HCT116 (cell line): ENCODE results near the gene SYNGAP1. TPM values are rescaled to one million over a fixed set of nuclear protein-coding genes. Genes with fewer than 3 reads are reported as not detected.

Experiments used
- ATAC-seq: fragments of 200-7000 bp; cut with Tn5 transposase; 2 replicates; pipeline ENCODE4 v1.9.1; 2020; ENCODE audit warnings: mild to moderate bottlenecking, moderate library complexity
- BruUV-seq: library from RNA; stranded (reverse); fragments of 400-500 nt; replicated peaks from 2 replicates; lab custom pipeline; 2021; lab: Mats Ljungman, UMichigan
- CTCF ChIA-PET: fragments of 300-600 bp; sonication (Branson Sonifier 250); formaldehyde crosslinking; loops from one replicate; lab custom pipeline; 2021; ENCODE audit warnings: antibody characterized with exemption; lab: Charles Lee
- POLR2A ChIA-PET: fragments of 300-600, 350-600 bp; sonication (Branson Sonifier 250); formaldehyde crosslinking; loops from one replicate; lab custom pipeline; 2021; ENCODE audit warnings: antibody characterized with exemption; lab: Charles Lee
- RAD21 ChIA-PET, 2 experiments: fragments of 300-600 bp; sonication (Branson Sonifier 250); formaldehyde crosslinking; loops; one replicate each; lab custom pipeline; 2023; ENCODE audit warnings: low total read pairs in 2 of 2; ENCODE audit not compliant: uncharacterized antibody in 2 of 2, unreplicated experiment in 2 of 2, low non-redundant PET in 1 of 2; lab: Charles Lee
- DNase-seq: peaks from one replicate; pipeline ENCODE4 v3.0.0-alpha.2; 2010; ENCODE audit warnings: low read depth, low spot score
- H2AFZ ChIP-seq: fragments of 200-600 bp; shearing (Covaris generic), sonication (generic); 2 replicates; pipeline ENCODE4 v1.6.1; 2017; ENCODE audit warnings: low read depth, mixed run types, mixed read lengths, antibody characterized with exemption, low read length; ENCODE audit not compliant: poor library complexity, severe bottlenecking
- H3K27ac ChIP-seq: 2 replicates; pipeline ENCODE4 v1.5.1; 2012; ENCODE audit warnings: low read depth, low read length
- H3K27me3 ChIP-seq: fragments of 200-600 bp; sonication (generic); 2 replicates; pipeline ENCODE4 v1.6.1; 2016; ENCODE audit warnings: mixed run types, low read length, mixed read lengths; ENCODE audit not compliant: insufficient read depth
- H3K36me3 ChIP-seq, 2 experiments: fragments of 200-500 bp in 1 of 2; fragments of 200-600 bp in 1 of 2; sonication (Bioruptor generic) in 1 of 2; sonication (generic) in 1 of 2; 2 replicates each; pipeline versions ENCODE4 v1.5.1 to v1.6.1; 2014 to 2016; ENCODE audit warnings: low read length in 2 of 2, inconsistent platforms in 1 of 2, mixed read lengths in 1 of 2, mixed run types in 1 of 2; ENCODE audit not compliant: insufficient read depth in 2 of 2, control insufficient read depth in 1 of 2
- H3K4me1 ChIP-seq, 2 experiments: fragments of 200-600 bp in 1 of 2; sonication (generic) in 1 of 2; 2 replicates each; pipeline versions ENCODE4 v1.5.1 to v1.6.1; 2012 to 2017; ENCODE audit warnings: low read length in 2 of 2, inconsistent platforms in 1 of 2, mild to moderate bottlenecking in 1 of 2, mixed read lengths in 1 of 2, mixed run types in 1 of 2, moderate library complexity in 1 of 2; ENCODE audit not compliant: insufficient read depth in 2 of 2, control insufficient read depth in 1 of 2
- H3K4me2 ChIP-seq: fragments of 200-600 bp; sonication (generic); 2 replicates; pipeline ENCODE4 v1.6.1; 2017; ENCODE audit warnings: mixed run types, low read length, mixed read lengths
- H3K4me3 ChIP-seq, 2 experiments: fragments of 200-600 bp in 1 of 2; sonication (generic) in 1 of 2; replicated peaks in 1 of 2; 2 replicates each; pipeline ENCODE4 v1.5.1; 2011 to 2016; ENCODE audit warnings: low read length in 2 of 2, control low read depth in 1 of 2, low read depth in 1 of 2, mild to moderate bottlenecking in 1 of 2, mixed read lengths in 1 of 2, mixed run types in 1 of 2
- H3K79me2 ChIP-seq: fragments of 200-600 bp; sonication (generic); 2 replicates; pipeline ENCODE4 v1.6.1; 2017; ENCODE audit warnings: mild to moderate bottlenecking, mixed run types, low read length, moderate library complexity, mixed read lengths; ENCODE audit not compliant: insufficient read depth
- H3K9ac ChIP-seq: fragments of 200-600 bp; sonication (generic); 2 replicates; pipeline ENCODE4 v1.6.1; 2016; ENCODE audit warnings: low read length, mixed read lengths
- H3K9me2 ChIP-seq: fragments of 200-600 bp; sonication (generic), shearing (Covaris generic); 2 replicates; pipeline ENCODE4 v1.6.1; 2017; ENCODE audit warnings: mixed run types, mild to moderate bottlenecking, moderate library complexity; ENCODE audit not compliant: insufficient read depth
- H3K9me3 ChIP-seq, 2 experiments: fragments of 200-500 bp in 1 of 2; fragments of 200-600 bp in 1 of 2; sonication (Bioruptor generic) in 1 of 2; sonication (generic) in 1 of 2; 2 replicates each; pipeline ENCODE4 v1.6.1; 2014 to 2017; ENCODE audit warnings: low read length in 2 of 2, mixed read lengths in 2 of 2, inconsistent platforms in 1 of 2, low read depth in 1 of 2, mild to moderate bottlenecking in 1 of 2, mixed run types in 1 of 2, moderate library complexity in 1 of 2; ENCODE audit not compliant: control insufficient read depth in 1 of 2, insufficient read depth in 1 of 2
- H4K20me1 ChIP-seq: fragments of 200-600 bp; sonication (generic), shearing (Covaris generic); 2 replicates; pipeline ENCODE4 v1.6.1; 2017; ENCODE audit warnings: mixed run types, mild to moderate bottlenecking, moderate library complexity; ENCODE audit not compliant: insufficient read depth
- ATF3 ChIP-seq: IDR thresholded peaks from 2 replicates; pipeline ENCODE4 v1.6.1; 2012
- CTCF ChIP-seq, 3 experiments: fragments of 200-600 bp in 1 of 3; sonication (generic) in 1 of 3; IDR thresholded peaks in 2 of 3; conservative IDR thresholded peaks in 1 of 3; 2 replicates each; pipeline ENCODE4 v1.5.1; 2012 to 2017; ENCODE audit warnings: low read depth in 2 of 3, low read length in 2 of 3, antibody characterized with exemption in 1 of 3, borderline replicate concordance in 1 of 3, control low read depth in 1 of 3, mild to moderate bottlenecking in 1 of 3, mixed read lengths in 1 of 3, mixed run types in 1 of 3, moderate library complexity in 1 of 3; ENCODE audit not compliant: insufficient read depth in 1 of 3
- ELF1 ChIP-seq: IDR thresholded peaks from 2 replicates; pipeline ENCODE4 v1.6.1; 2012; ENCODE audit warnings: low read depth, borderline replicate concordance
- JUND ChIP-seq: IDR thresholded peaks from 2 replicates; pipeline ENCODE4 v1.6.1; 2012
- RAD21 ChIP-seq: IDR thresholded peaks from 2 replicates; pipeline ENCODE4 v1.6.1; 2012; ENCODE audit warnings: low read depth, mild to moderate bottlenecking
- REST ChIP-seq: IDR thresholded peaks from 2 replicates; pipeline ENCODE4 v1.6.1; 2012; ENCODE audit warnings: low read depth
- ZBTB33 ChIP-seq: IDR thresholded peaks from 2 replicates; pipeline ENCODE4 v1.6.1; 2011; ENCODE audit warnings: mild to moderate bottlenecking, low read length, moderate library complexity; ENCODE audit not compliant: insufficient replicate concordance; ENCODE audit errors: extremely low read depth
- intact Hi-C: fragments of 100-400 bp; cut with micrococcal nuclease; formaldehyde crosslinking; loops from 2 replicates; pipeline ENCODE4 v1.10.0; 2022
- total RNA-seq: library from RNA; stranded (reverse); gene quantifications from one replicate; pipeline ENCODE4 v1.2.1, GENCODE V29; 2021; ENCODE audit not compliant: unreplicated experiment

SYNGAP1 gene
- total RNA-seq, 1 experiment from 2014 or later = 11.5 TPM

- ATAC-seq (peak; percentile 14; the same call in 1 of the 2 replicates), DNase-seq (no peak)
- ChIA-PET RAD21 (no interaction called here), CTCF (interaction anchor here (0.6 kb wide), 1 partner anchor 64 kb away, joined by 3 read pairs; no protein-coding TSS in a partner anchor), POLR2A (no interaction called here)
- Histone ChIP-seq H3K4me3 (no peak overlapping the region), H3K27ac (no peak overlapping the region), H2AFZ (no peak overlapping the region), H4K20me1 (no peaks in the 10 kb centered on the region), H3K4me2 (no peak overlapping the region), H3K9me2 (no peaks in the 10 kb centered on the region), H3K79me2 (no peaks in the 10 kb centered on the region), H3K9me3 (no peaks in the 10 kb centered on the region), H3K9ac (no peak overlapping the region)
- intact Hi-C loops = no loop called here
- BruUV-seq = no TSS peak
- TF ChIP-seq REST (no peak), ATF3 (no peak), ELF1 (no peak)
- TF ChIP-seq, all 23 proteins: peak for 0
- no peaks in the 10 kb centered on the region for H3K27me3 ChIP-seq
- peaks cover 0 to 3% of the 10 kb centered on the region in 2 experiments; a peak in 1 of 4 replicates for H3K4me1 ChIP-seq
- H3K36me3 ChIP-seq = no peaks in the 10 kb centered on the region
Observed at GRCh38 chr6:33490621-33491020, 70.8 kb downstream of the SYNGAP1 start.

GRCh38 chr6:33492093-33492492, 72.2 kb downstream of the SYNGAP1 start:
- intact Hi-C loops = no loop called here
- no peaks in the 10 kb centered on the region for H3K9me2 ChIP-seq
- H3K79me2 ChIP-seq = no peaks in the 10 kb centered on the region
- H3K4me1 ChIP-seq = peaks cover 0 to 3% of the 10 kb centered on the region in 2 experiments; a peak in 1 of 4 replicates
- H3K36me3 ChIP-seq = no peaks in the 10 kb centered on the region
- H4K20me1 ChIP-seq = no peaks in the 10 kb centered on the region
- H3K27me3 ChIP-seq = no peaks in the 10 kb centered on the region
- H3K4me3 ChIP-seq = no peak overlapping the region
- TF ChIP-seq ZBTB33 (no peak), CTCF (IDR thresholded peaks at IDR 0.05 in 2 of 3, conservative IDR thresholded peaks at IDR 0.05 in 1 of 3; ENCODE audit: borderline replicate concordance in 1 of 3, insufficient read depth in 1 of 3, low read depth in 2 of 3, low read length in 2 of 3) (peak in 2 of 3 experiments; percentile 17 to 25; a peak in 2 of 6 replicates), JUND (no peak), RAD21 (peak; percentile 49)
- H2AFZ ChIP-seq = no peak overlapping the region
- DNase-seq (no peak), ATAC-seq (peak; percentile 27; the same call in 1 of the 2 replicates)
- H3K9me3 ChIP-seq = no peaks in the 10 kb centered on the region
- RAD21 ChIA-PET = no interaction called here
- H3K9ac ChIP-seq = no peak overlapping the region
- BruUV-seq = no TSS peak
- H3K4me2 ChIP-seq = no peak overlapping the region
- POLR2A ChIA-PET = no interaction called here
- H3K27ac ChIP-seq = no peak overlapping the region
- CTCF ChIA-PET = no interaction called here
